Mesenchymal stem cell (in vitro differentiated cells and primary cell): ENCODE data around the gene GPN2.
"Not testable (repeated sequence)": the region's sequence is repeated elsewhere in the genome, so short reads cannot be mapped to it uniquely, and the experiment has no call there.

Experiments used
- DNase-seq: peaks from one replicate; pipeline ENCODE4 v3.0.0-alpha.2; 2013
- H2AFZ ChIP-seq: one replicate; pipeline ENCODE4 v1.6.1; 2013; ENCODE audit warnings: low read depth, mild to moderate bottlenecking, control low read depth, inconsistent platforms, low read length, moderate library complexity
- H2AK5ac ChIP-seq: 2 replicates; pipeline ENCODE4 v1.6.1; 2013; ENCODE audit warnings: low read length, moderate library complexity, mild to moderate bottlenecking, inconsistent platforms; ENCODE audit not compliant: severe bottlenecking
- H2BK120ac ChIP-seq: one replicate; pipeline ENCODE4 v1.6.1; 2013; ENCODE audit warnings: low read depth, mild to moderate bottlenecking, inconsistent platforms, low read length, moderate library complexity
- H2BK12ac ChIP-seq, 2 experiments: one replicate each; pipeline ENCODE4 v1.6.1; 2013; ENCODE audit warnings: inconsistent platforms in 2 of 2, low read length in 2 of 2, mild to moderate bottlenecking in 2 of 2, moderate library complexity in 2 of 2, control low read depth in 1 of 2
- H2BK15ac ChIP-seq: one replicate; pipeline ENCODE4 v1.6.1; 2013; ENCODE audit warnings: mild to moderate bottlenecking, low read depth, inconsistent platforms; ENCODE audit not compliant: poor library complexity, severe bottlenecking
- H2BK5ac ChIP-seq: 2 replicates; pipeline ENCODE4 v1.6.1; 2013; ENCODE audit warnings: low read depth, mild to moderate bottlenecking, low read length, control low read depth, inconsistent platforms; ENCODE audit not compliant: poor library complexity, severe bottlenecking
- H3K14ac ChIP-seq, 2 experiments: one replicate each; pipeline ENCODE4 v1.6.1; 2013; ENCODE audit warnings: inconsistent platforms in 2 of 2, low read length in 2 of 2, control low read depth in 1 of 2, mild to moderate bottlenecking in 1 of 2, moderate library complexity in 1 of 2
- H3K18ac ChIP-seq, 2 experiments: one replicate each; pipeline ENCODE4 v1.6.1; 2013; ENCODE audit warnings: inconsistent platforms in 2 of 2, low read length in 2 of 2, control low read depth in 1 of 2, low read depth in 1 of 2, mild to moderate bottlenecking in 1 of 2
- H3K23ac ChIP-seq, 2 experiments: one replicate each; pipeline ENCODE4 v1.6.1; 2013; ENCODE audit warnings: inconsistent platforms in 2 of 2, low read length in 2 of 2, mild to moderate bottlenecking in 2 of 2, moderate library complexity in 2 of 2, control low read depth in 1 of 2
- H3K27ac ChIP-seq: 2 replicates; pipeline ENCODE4 v1.5.1; 2013; ENCODE audit warnings: mild to moderate bottlenecking, moderate library complexity, low read length, control low read depth, inconsistent platforms; ENCODE audit not compliant: poor library complexity, severe bottlenecking
- H3K27me3 ChIP-seq, 2 experiments: 2 replicates each; pipeline versions ENCODE4 v1.6.1 to v1.7.0; 2013; ENCODE audit warnings: low read length in 2 of 2, mild to moderate bottlenecking in 2 of 2, moderate library complexity in 2 of 2, control low read depth in 1 of 2, inconsistent platforms in 1 of 2; ENCODE audit not compliant: control insufficient read depth in 1 of 2, insufficient read depth in 1 of 2
- H3K36me3 ChIP-seq, 2 experiments: 2 replicates each; pipeline versions ENCODE4 v1.6.1 to v1.7.0; 2013; ENCODE audit warnings: low read length in 2 of 2, control low read depth in 1 of 2, inconsistent platforms in 1 of 2, low read depth in 1 of 2, mild to moderate bottlenecking in 1 of 2; ENCODE audit not compliant: insufficient read depth in 2 of 2, control insufficient read depth in 1 of 2
- H3K4ac ChIP-seq, 2 experiments: one replicate each; pipeline ENCODE4 v1.6.1; 2013; ENCODE audit warnings: inconsistent platforms in 2 of 2, low read length in 2 of 2, mild to moderate bottlenecking in 2 of 2, moderate library complexity in 2 of 2, control low read depth in 1 of 2, low read depth in 1 of 2
- H3K4me1 ChIP-seq: 2 replicates; pipeline ENCODE4 v1.6.1; 2013; ENCODE audit warnings: low read depth, low read length, control low read depth; ENCODE audit not compliant: control insufficient read depth, insufficient read depth
- H3K4me2 ChIP-seq: 2 replicates; pipeline ENCODE4 v1.6.1; 2013; ENCODE audit warnings: low read length, mild to moderate bottlenecking, inconsistent platforms; ENCODE audit not compliant: poor library complexity, severe bottlenecking
- H3K4me3 ChIP-seq, 2 experiments: 2 replicates each; pipeline versions ENCODE4 v1.5.1 to v1.7.0; 2013; ENCODE audit warnings: low read length in 2 of 2, mild to moderate bottlenecking in 2 of 2, control low read depth in 1 of 2, low read depth in 1 of 2; ENCODE audit not compliant: insufficient read depth in 1 of 2
- H3K79me1 ChIP-seq: replicated peaks from 2 replicates; pipeline ENCODE4 v1.6.1; 2013; ENCODE audit warnings: mild to moderate bottlenecking, control low read depth, low read length, inconsistent platforms; ENCODE audit not compliant: poor library complexity, severe bottlenecking
- H3K9ac ChIP-seq: 2 replicates; pipeline ENCODE4 v1.7.0; 2013; ENCODE audit warnings: mild to moderate bottlenecking, low read length, moderate library complexity
- H3K9me3 ChIP-seq: 2 replicates; pipeline ENCODE4 v1.7.0; 2013; ENCODE audit warnings: mild to moderate bottlenecking, low read length; ENCODE audit not compliant: control insufficient read depth
- H4K8ac ChIP-seq: one replicate; pipeline ENCODE4 v1.6.1; 2013; ENCODE audit warnings: inconsistent platforms, mild to moderate bottlenecking, low read length, moderate library complexity
- H4K91ac ChIP-seq: one replicate; pipeline ENCODE4 v1.6.1; 2013; ENCODE audit warnings: mild to moderate bottlenecking, low read length, inconsistent platforms
- WGBS: methylation state at CpG from one replicate; pipeline ENCODE4 v1.1.7; 2013; ENCODE audit warnings: mixed read lengths; 5-methylcytosine and 5-hydroxymethylcytosine counted together

Gene GPN2

DNA sequence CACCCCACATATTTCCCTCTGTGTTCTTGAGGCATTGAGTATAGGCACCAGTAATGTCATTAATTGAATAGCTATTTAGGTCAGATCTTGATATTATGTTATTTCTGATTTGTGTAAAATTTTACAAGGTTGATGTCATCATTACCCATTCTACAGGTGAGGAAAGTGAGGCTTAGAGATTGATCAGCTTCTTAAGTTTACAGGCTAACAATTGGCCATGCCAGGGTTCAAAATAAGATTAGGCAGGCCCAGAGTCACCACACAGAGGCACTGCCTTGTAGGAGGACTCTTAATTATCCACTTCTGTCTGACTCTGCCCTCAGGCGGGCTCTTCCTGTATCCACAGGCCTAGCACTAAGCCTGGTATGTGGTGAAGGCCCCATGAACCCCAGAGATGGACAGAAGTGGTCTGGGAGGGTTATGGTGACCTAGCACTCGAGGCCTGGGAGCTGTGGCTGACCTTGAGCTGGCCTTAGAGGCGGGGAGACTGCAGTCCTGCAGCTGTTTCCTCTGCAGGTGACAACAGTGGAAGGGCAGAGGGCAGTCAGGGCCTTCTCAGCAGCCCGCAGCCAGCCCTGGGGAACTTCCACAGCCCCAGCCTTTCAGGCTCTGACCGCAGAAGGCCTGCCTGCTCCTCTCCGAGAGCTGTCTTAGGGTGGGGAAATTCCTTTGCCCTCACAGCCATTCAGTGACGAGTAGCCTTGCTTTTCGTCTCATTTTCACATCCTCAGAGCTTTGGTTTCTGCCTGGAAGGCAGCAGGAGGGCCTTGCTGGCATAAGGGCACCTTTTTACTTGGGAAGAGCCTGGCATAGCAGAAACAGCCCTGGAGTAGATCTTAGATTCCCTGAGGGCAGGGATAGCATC lies 51.4 kb downstream of the GPN2 start:
- Histone ChIP-seq H3K14ac (no peak overlapping the region), H3K18ac (no peak overlapping the region), H3K23ac (no peak overlapping the region), H2AK5ac (no peak overlapping the region), H3K4me1 (peaks cover 16% of the 10 kb centered on the region), H3K27me3 (no peaks in the 10 kb centered on the region), H3K9me3 (no peaks in the 10 kb centered on the region), H3K4ac (no peak overlapping the region), H4K8ac (no peak overlapping the region), H2AFZ (no peak overlapping the region), H3K27ac (peak overlapping the region; percentile 76), H3K79me1 (peaks cover 19% of the 10 kb centered on the region), H2BK12ac (no peak overlapping the region), H3K36me3 (peaks cover 60 to 76% of the 10 kb centered on the region in 2 experiments), H3K9ac (no peak overlapping the region), H2BK15ac (no peak overlapping the region), H2BK5ac (no peak overlapping the region), H3K4me3 (no peak overlapping the region), H2BK120ac (no peak overlapping the region), H3K4me2 (no peak overlapping the region), H4K91ac (no peak overlapping the region)
- DNase-seq: peak; percentile 64
- WGBS: 79% methylated on average over 8 of the region's 8 CpGs

DNA sequence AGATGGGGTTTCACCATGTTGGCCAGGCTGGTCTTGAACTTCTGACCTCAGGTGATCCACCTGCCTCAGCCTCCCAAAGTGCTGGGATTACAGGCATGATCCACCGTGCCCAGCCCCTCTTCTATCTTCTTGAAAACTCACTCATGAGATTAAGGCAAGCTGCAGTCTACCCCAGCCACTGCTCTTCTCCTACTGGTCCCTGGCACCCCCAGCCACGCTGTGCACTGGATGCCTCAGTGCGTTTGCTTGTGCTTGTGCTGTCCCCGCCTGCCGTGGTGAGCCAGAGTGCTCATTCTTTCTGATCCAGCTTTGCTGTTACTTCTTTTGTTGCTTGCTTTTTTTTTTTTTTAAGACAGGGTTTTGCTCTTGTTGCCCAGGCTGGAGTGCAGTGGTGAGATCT lies 52.4 kb downstream of the GPN2 start:
- H3K9ac ChIP-seq, H3K9me3 ChIP-seq, H3K18ac ChIP-seq, H4K8ac ChIP-seq, H2BK120ac ChIP-seq, H3K27ac ChIP-seq, H2BK5ac ChIP-seq, H3K27me3 ChIP-seq, H3K4ac ChIP-seq, H3K23ac ChIP-seq, H2AK5ac ChIP-seq, H3K4me2 ChIP-seq, H2AFZ ChIP-seq, H4K91ac ChIP-seq, DNase-seq, H2BK15ac ChIP-seq, H2BK12ac ChIP-seq, H3K14ac ChIP-seq, H3K4me3 ChIP-seq: not testable (repeated sequence)
- WGBS: 94% methylated on average over 5 of the region's 5 CpGs
- Histone ChIP-seq H3K79me1 (peaks cover 18% of the 10 kb centered on the region), H3K4me1 (peaks cover 20% of the 10 kb centered on the region), H3K36me3 (peaks cover 58 to 80% of the 10 kb centered on the region in 2 experiments)

DNA sequence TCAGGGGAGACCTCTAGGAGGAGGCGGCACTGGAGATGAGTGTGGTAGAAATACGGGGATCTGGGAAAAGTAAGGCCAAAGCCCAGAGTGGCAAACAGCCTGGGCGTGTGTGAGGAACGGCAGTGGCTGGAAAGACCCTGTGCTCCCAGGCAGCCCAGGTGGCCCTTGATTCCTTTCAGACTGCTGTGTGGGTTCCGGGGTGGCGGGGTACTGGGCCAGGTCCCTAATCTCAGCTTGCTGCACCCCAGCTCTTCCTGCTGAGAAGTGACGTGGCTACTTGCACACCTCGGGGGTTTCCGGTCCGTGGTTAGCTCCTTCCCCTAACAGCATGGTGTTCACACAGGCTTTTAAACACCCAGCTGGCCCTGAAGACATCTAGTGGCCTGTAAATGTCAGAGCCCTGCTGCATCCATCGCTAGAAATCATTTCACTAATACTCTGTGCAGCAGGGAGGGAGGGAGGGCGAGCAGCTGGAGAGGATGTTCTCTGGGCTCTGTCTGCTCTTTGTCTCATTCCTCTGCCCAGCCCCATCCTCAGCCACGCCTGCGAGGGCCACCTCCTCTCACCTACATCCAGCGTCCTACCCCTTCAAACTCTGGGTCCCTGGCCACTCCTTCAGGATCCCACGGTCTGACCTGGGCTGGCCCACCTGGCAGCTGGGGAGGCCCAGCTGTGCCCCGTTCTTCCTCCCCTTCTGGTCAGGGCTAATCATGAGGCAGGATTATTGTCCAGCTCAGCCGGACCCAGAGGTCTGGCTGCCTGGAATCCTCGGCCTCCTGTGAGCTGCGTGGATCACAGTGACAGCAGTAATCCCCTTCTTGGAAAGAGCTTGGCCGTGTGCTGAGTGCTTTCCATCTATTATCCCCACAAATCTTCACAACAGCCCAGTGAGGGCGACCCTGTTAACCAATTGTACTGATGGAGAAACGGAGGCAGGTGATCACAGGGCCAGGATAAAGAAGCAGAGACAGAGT lies 56.4 kb downstream of the GPN2 start:
- Histone ChIP-seq H2BK120ac (no peak overlapping the region), H3K27me3 (no peaks in the 10 kb centered on the region), H3K36me3 (peaks cover 47 to 60% of the 10 kb centered on the region in 2 experiments), H3K9me3 (no peaks in the 10 kb centered on the region), H3K14ac (no peak overlapping the region), H3K4me3 (no peak overlapping the region), H2BK12ac (no peak overlapping the region), H4K91ac (no peak overlapping the region), H3K4me1 (peaks cover 21% of the 10 kb centered on the region), H3K23ac (no peak overlapping the region), H2BK5ac (no peak overlapping the region), H3K27ac (no peak overlapping the region), H2AK5ac (no peak overlapping the region), H3K4ac (no peak overlapping the region), H4K8ac (no peak overlapping the region), H3K79me1 (peaks cover 30% of the 10 kb centered on the region), H3K9ac (no peak overlapping the region), H2BK15ac (no peak overlapping the region), H2AFZ (no peak overlapping the region), H3K4me2 (no peak overlapping the region), H3K18ac (no peak overlapping the region)
- 95% methylated on average over 21 of the region's 23 CpGs for WGBS
- no peak for DNase-seq
